Activated T-helper 17 cell treated with anti-CD3 and anti-CD28 coated beads, Interleukin-2, amount 50 U/mL, for 72 hours (primary cell): ENCODE measurements around the gene CD84. TPM values are rescaled to one million over a fixed set of nuclear protein-coding genes. Genes with fewer than 3 reads are reported as not detected.
A peak's percentile ranks its signal among the peaks of the same experiment; 100 is the strongest.
"Not testable (repeated sequence)": the region's sequence is repeated elsewhere in the genome, so short reads cannot be mapped to it uniquely, and the experiment has no call there.

Experiments
- ATAC-seq: fragments of 150-1000 bp; cut with Tn5 transposase; replicated peaks from 2 replicates; pipeline ENCODE4 v1.10.0; 2021; ENCODE audit warnings: mild to moderate bottlenecking, moderate library complexity
- H3K27ac Mint-ChIP-seq: one replicate; pipeline ENCODE4 v1.8.0; 2022; ENCODE audit warnings: mixed read lengths
- H3K27me3 Mint-ChIP-seq: one replicate; pipeline ENCODE4 v1.8.0; 2022; ENCODE audit warnings: mixed read lengths
- H3K36me3 Mint-ChIP-seq: one replicate; pipeline ENCODE4 v1.8.0; 2022; ENCODE audit warnings: low read depth, mild to moderate bottlenecking, mixed read lengths
- H3K4me1 Mint-ChIP-seq: one replicate; pipeline ENCODE4 v1.8.0; 2022; ENCODE audit warnings: mixed read lengths
- H3K4me3 Mint-ChIP-seq: one replicate; pipeline ENCODE4 v1.8.0; 2022; ENCODE audit warnings: mild to moderate bottlenecking, mixed read lengths
- H3K9me3 Mint-ChIP-seq: one replicate; pipeline ENCODE4 v1.8.0; 2022; ENCODE audit warnings: mixed read lengths
- total RNA-seq, 2 donors: library from RNA; stranded (reverse); gene quantifications; one replicate each; pipeline ENCODE4 v1.2.3, GENCODE V29; 2022

CD84 gene, protein sequence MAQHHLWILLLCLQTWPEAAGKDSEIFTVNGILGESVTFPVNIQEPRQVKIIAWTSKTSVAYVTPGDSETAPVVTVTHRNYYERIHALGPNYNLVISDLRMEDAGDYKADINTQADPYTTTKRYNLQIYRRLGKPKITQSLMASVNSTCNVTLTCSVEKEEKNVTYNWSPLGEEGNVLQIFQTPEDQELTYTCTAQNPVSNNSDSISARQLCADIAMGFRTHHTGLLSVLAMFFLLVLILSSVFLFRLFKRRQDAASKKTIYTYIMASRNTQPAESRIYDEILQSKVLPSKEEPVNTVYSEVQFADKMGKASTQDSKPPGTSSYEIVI
- 10 to 100 TPM; 15.7 to 37.3 TPM for total RNA-seq

DNA sequence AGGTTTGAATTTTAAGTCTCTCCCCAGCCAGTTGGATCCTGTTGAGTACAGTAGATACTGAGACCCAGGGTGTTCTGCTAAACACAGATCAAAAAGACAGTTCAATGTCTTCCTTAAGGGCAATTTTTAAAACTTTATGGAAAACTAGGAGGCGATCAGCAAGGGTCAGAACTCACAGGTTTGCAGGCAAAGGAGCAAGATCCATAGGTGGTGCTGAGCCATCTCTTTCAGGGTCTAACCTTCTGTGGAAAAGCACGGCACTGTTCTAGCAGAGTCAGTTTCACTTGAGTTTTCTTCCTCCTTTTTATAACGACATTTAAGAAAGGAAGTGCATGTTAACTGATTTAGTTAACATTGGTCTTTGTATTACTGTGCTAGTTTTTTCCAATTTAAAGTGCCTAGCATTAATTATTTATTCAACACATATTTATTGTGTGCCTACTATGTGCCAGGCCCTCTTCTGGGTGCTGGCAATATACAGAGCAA is at the start of gene CD84:
TSS of gene CD84 (minus strand) at position 281 of the 486 bp plus-strand sequence. CDS start at position 222, 59 bp downstream.
- H3K27me3 Mint-ChIP-seq = no peaks in the 10 kb centered on the region
- H3K27ac Mint-ChIP-seq = peak within 1 kb of the TSS; percentile 89
- H3K4me1 Mint-ChIP-seq = peaks cover 68% of the 10 kb centered on the region
- H3K4me3 Mint-ChIP-seq = peak within 1 kb of the TSS; percentile 73
- no peaks in the 10 kb centered on the region for H3K9me3 Mint-ChIP-seq
- peaks cover 13% of the 10 kb centered on the region for H3K36me3 Mint-ChIP-seq
- ATAC-seq = no peak

DNA sequence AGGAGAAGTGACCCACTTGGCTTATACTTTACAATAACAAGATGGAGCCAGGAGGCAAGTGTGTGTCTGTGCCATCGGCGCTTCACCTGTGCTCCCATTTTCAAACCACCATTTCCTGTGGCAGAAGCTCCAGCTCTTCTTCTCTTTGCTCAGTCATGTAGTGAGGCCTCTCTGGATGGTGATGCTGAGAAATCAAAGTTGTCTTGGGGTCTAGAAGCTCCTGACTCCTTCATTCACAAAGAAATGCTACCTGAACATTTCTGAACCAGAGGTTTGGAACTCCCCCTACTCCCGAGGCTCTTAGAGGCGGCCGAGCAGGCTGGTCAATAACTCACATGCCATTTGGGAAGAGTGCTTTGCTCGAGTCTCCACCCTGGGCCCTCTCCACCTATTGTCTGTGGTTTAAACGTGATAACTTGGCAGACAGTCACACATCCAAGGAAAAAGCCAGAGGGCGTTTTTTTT is 49.5 kb upstream of the CD84 start:
- peak overlapping the region; percentile 98 for H3K27ac Mint-ChIP-seq
- H3K4me3 Mint-ChIP-seq = peak overlapping the region; percentile 79
- H3K9me3 Mint-ChIP-seq = no peaks in the 10 kb centered on the region
- no peaks in the 10 kb centered on the region for H3K27me3 Mint-ChIP-seq
- H3K4me1 Mint-ChIP-seq = peaks cover 65% of the 10 kb centered on the region
- ATAC-seq = no peak
- peaks cover 100% of the 10 kb centered on the region for H3K36me3 Mint-ChIP-seq

DNA sequence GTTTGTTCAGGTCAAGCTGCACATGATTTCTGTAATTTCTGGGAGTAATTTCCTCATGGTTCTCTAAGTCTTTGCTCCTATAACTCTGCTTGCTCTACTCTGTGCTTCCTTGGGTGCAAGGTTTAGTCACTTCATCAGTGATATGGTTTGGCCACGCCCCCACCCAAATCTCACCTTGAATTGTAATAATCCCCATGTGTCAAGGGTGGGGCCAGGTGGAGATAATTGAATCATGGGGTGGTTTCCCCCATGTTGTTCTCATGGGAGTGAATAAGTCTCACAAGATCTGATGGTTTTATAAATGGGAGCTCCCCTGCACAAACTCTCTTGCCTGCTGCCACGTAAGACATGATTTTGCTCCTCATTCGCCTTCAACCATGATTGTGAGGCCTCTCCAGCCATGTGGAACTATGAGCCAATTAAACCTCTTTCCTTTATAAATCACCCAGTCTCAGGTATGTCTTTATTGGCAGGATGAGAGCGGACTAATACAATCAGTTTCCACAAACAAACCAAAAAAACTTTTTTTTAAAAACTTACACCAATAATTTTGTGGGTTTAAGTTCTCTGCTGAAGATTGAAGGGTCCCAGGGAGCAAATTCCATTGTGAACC is 48.5 kb upstream of the CD84 start:
- Mint-ChIP-seq H3K27ac (peak overlapping the region; percentile 98), H3K4me3 (peak overlapping the region; percentile 79), H3K36me3 (peaks cover 100% of the 10 kb centered on the region), H3K4me1 (peaks cover 65% of the 10 kb centered on the region)
- peak; percentile 27 for ATAC-seq
- not testable (repeated sequence) for H3K27me3 Mint-ChIP-seq, H3K9me3 Mint-ChIP-seq

DNA sequence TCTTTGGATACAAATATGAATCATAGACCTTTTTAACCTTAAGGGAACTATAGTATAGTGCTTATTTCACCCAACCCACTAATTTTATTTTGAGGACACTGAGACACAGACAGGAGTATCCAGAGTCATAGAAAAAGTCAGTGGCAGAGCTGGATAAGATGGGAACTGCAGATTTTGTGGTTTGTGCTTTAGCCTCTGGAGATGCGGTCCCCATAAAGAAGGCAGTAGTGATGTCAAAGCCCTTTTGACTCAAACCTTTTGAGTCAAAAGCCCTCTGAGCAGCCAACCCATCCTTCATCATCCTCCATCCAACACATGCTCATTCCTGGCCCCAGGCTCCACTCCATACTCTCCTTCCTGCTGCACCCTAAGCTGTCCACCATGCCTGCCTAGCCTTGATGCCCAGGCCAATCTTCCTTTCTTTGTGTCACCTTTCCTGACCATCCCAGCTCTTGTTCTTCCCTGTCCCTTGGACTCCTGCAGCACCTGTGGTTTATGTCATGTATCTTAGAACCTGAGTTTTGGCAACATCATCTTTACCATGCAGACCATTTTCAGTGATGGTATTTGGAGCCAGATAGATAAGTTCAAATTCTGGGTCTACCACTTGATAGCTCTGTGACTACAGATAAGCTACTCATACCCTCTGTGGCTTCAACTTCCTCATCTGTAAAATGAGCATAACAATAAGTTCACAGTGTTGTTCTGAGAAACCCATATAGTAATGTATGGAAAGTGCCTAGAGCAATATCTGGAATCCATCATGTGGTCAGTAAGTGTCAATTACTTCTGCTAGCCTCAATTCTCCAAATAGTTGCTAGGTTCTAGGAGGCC is 47.4 kb upstream of the CD84 start:
- peak overlapping the region; percentile 79 for H3K4me3 Mint-ChIP-seq
- H3K27me3 Mint-ChIP-seq = no peaks in the 10 kb centered on the region
- H3K4me1 Mint-ChIP-seq = peaks cover 71% of the 10 kb centered on the region
- peak overlapping the region; percentile 98 for H3K27ac Mint-ChIP-seq
- H3K36me3 Mint-ChIP-seq = peaks cover 100% of the 10 kb centered on the region
- ATAC-seq = peak; percentile 54
- no peaks in the 10 kb centered on the region for H3K9me3 Mint-ChIP-seq

DNA sequence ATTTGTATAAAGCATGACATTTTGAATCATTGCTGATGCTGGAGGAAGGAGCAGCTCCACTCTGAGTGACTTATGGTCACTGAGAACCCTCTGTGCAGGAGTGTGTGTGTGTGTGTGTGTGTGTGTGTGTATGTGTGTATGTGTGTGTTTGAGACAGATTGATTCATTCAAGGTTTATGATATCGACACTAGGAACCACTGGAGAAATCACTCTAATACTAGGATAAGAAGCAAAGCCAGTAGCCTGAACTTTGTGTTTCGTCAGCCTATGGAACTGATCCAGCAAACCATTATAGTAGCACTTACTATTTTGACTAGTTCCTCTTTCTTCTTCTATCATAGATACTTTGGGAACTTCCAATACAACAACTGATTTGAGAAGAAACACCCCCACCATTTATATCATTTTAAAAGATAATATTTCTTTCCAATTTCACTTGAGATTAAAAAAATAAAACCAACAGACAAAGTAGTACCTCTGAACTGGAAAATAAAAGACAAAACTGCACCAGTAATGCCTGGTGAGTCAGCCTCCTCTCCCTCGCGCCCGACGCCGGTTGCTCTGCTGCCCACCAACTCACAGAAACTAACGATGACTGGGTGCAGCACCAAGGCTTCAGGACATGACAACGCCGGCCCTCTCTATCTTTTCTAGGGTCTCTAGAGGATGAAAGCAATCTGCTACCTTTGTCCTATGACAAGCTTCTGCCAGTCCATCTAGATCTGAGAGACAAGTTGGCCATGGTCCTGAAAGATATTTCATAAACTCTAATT is 46.6 kb upstream of the CD84 start:
- peak overlapping the region; percentile 79 for H3K4me3 Mint-ChIP-seq
- no peaks in the 10 kb centered on the region for H3K9me3 Mint-ChIP-seq
- peak overlapping the region; percentile 98 for H3K27ac Mint-ChIP-seq
- peaks cover 68% of the 10 kb centered on the region for H3K4me1 Mint-ChIP-seq
- H3K36me3 Mint-ChIP-seq = peaks cover 100% of the 10 kb centered on the region
- no peaks in the 10 kb centered on the region for H3K27me3 Mint-ChIP-seq
- peak; percentile 40 for ATAC-seq

DNA sequence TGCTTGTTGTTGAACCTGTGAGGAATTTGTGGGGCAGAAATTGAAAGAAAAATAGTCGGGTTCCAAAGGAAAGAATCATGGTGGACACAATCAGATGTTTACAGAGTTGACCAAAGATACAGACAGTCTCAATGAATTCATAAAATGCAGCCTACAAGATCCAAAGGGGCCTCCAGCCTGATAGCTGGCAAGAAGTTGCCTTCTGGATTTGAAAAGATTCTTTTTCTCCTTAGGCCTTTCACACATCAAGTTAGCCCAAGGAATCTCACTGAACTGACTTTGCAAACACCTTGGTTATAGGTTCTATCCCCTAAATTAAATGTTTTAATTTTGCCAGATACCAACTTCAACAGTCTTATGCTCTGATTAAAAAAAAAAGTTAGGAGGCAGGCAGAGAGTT is 46.0 kb upstream of the CD84 start:
- no peak for ATAC-seq
- peaks cover 62% of the 10 kb centered on the region for H3K4me1 Mint-ChIP-seq
- no peaks in the 10 kb centered on the region for H3K27me3 Mint-ChIP-seq
- peak overlapping the region; percentile 79 for H3K4me3 Mint-ChIP-seq
- H3K9me3 Mint-ChIP-seq = no peaks in the 10 kb centered on the region
- peak overlapping the region; percentile 98 for H3K27ac Mint-ChIP-seq
- peaks cover 100% of the 10 kb centered on the region for H3K36me3 Mint-ChIP-seq

DNA sequence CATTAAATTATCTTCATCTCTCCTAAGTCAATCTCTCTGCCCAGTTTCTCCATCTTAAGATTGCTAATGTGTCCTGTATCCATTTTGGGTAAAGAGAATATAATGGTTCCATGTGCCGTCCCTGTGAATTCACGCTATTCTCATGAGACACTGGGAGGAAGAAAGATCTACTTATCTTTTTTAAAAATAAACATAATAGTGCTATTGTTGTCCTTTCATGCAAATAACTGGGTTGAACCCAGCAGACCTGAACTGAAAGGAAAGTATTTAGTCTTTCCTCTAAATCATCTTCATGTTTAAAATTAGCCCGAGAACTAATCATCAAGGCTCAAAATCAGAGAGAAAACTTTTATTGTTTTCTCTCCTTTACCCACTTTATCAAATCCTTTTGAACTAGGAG is 45.2 kb upstream of the CD84 start:
- peak overlapping the region; percentile 98 for H3K27ac Mint-ChIP-seq
- no peaks in the 10 kb centered on the region for H3K27me3 Mint-ChIP-seq
- peak overlapping the region; percentile 79 for H3K4me3 Mint-ChIP-seq
- peaks cover 100% of the 10 kb centered on the region for H3K36me3 Mint-ChIP-seq
- peaks cover 67% of the 10 kb centered on the region for H3K4me1 Mint-ChIP-seq
- ATAC-seq = no peak
- H3K9me3 Mint-ChIP-seq = no peaks in the 10 kb centered on the region

DNA sequence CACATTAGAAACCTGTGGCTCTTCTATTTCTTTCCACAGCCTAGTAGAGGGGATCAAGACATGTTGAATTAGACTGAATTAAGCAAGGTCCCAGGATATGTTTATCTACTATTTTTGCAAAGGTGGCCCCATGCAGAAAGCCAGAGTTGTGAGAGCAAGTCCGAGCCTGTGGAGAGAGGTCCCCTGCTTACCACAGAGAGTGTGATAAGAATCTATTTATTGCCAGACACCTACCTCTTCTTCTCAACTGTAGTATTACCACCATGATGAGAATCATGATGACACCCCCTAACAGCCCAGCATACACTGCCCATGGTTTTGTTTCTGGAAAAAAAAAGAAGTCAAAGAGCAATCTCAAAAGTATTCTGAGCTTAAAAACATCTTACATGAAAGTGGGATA is 44.6 kb upstream of the CD84 start:
- H3K4me1 Mint-ChIP-seq = peaks cover 73% of the 10 kb centered on the region
- no peaks in the 10 kb centered on the region for H3K9me3 Mint-ChIP-seq
- H3K4me3 Mint-ChIP-seq = peak overlapping the region; percentile 79
- no peaks in the 10 kb centered on the region for H3K27me3 Mint-ChIP-seq
- peak; percentile 28 for ATAC-seq
- H3K27ac Mint-ChIP-seq = peak overlapping the region; percentile 98
- H3K36me3 Mint-ChIP-seq = peaks cover 100% of the 10 kb centered on the region

DNA sequence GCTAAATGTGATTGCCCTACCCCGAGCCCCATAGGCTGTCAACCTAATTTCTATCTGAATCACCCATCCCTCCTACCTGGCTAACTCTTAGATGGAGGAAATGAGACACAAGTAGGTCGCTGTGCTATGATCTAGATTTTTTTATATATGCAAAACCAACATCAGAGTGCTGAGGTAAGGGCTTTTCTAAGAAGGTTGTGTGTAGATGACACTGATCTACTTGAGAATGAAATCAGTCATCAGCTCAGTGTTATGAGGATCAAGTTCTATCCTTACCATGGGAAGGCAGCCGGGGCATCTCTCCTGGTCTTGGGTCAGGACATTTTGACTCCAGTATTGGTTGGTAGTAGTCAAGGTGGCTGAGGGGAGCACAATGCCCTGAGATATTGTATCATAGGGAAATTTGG is 43.9 kb upstream of the CD84 start:
- Mint-ChIP-seq H3K36me3 (peaks cover 100% of the 10 kb centered on the region), H3K27me3 (no peaks in the 10 kb centered on the region), H3K9me3 (no peaks in the 10 kb centered on the region)

DNA sequence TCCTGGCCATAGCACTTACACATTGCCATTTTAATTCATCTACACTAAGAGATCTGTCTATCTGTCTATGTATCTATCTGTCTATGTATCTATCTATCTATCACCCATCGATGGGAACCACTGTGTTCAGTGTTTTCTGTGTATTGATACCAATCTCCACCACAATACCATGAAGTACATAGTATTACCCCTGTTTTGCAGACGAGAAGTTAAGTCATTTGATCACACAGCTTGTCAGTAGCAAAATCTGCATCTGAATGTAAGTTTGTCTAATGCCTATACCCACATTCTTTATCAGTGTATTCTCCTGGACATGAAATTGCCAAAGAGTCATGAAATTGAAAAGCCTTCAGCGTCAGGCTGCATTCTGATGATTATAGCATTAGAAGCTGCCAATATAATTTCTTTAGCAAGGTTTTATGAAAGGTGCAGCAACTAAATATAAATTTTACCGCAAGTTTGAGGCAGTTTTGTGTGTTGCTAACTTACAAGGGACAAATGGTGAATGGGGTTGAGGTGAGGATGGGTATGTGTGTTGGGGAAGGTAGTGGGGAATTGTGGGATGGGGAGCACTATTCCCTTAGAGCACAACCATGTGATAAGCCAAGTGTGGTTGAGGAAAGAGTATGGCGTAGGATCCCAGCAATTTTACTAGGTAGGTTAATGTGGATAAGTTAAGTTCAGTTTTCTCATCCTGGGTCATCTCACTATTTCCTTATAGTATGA is 43.4 kb upstream of the CD84 start:
- no peaks in the 10 kb centered on the region for H3K9me3 Mint-ChIP-seq
- H3K4me1 Mint-ChIP-seq = peaks cover 75% of the 10 kb centered on the region
- H3K36me3 Mint-ChIP-seq = peaks cover 100% of the 10 kb centered on the region
- no peak for ATAC-seq
- peak overlapping the region; percentile 79 for H3K4me3 Mint-ChIP-seq
- peak overlapping the region; percentile 98 for H3K27ac Mint-ChIP-seq
- H3K27me3 Mint-ChIP-seq = no peaks in the 10 kb centered on the region

More for the DNA sequence above, 43.9 kb upstream of the CD84 start:
- H3K4me3 Mint-ChIP-seq = peak overlapping the region; percentile 79
- peak overlapping the region; percentile 98 for H3K27ac Mint-ChIP-seq
- peak; percentile 61 for ATAC-seq
- peaks cover 77% of the 10 kb centered on the region for H3K4me1 Mint-ChIP-seq

DNA sequence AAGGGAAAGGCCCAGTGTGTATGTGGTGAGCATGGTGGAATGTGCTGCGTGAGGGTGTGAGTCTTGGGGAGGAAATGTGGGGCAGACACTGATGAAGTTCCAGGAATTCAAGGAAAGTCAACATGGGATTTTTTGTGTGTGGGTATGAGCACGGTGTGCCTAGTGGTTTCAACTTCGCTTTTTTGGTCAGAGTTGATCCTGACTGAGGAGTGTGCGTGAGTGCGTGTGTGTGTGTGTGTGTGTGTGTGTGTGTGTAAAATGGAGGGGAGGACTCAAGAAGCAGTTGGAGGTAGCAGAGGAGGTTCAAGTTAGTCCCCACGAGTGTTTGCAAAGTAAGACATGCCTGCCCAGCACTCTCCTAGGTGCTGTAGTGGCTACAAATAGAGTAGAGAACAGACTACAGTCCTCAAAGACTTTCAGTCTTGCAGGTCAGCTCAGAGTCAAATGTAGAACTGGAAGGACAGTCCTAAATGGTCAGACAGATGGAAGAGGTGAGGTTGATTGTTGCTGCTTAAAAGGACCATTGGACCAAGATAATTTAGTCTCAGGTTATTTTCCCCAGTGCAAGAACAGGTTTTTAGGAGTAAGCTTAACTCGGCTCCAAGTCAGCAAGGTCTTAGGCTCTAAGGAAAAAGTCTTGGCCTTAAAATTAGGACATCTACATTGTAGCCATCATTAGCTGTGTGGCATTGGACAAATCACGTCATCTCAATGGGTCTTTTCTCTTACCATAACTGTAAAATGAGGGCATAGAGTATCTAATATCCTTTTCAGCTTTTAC is 42.5 kb upstream of the CD84 start:
- Mint-ChIP-seq H3K9me3 (no peaks in the 10 kb centered on the region), H3K4me1 (peaks cover 69% of the 10 kb centered on the region), H3K27ac (peak overlapping the region; percentile 98), H3K27me3 (no peaks in the 10 kb centered on the region), H3K36me3 (peaks cover 100% of the 10 kb centered on the region), H3K4me3 (peak overlapping the region; percentile 79)
- ATAC-seq = peak; percentile 2

DNA sequence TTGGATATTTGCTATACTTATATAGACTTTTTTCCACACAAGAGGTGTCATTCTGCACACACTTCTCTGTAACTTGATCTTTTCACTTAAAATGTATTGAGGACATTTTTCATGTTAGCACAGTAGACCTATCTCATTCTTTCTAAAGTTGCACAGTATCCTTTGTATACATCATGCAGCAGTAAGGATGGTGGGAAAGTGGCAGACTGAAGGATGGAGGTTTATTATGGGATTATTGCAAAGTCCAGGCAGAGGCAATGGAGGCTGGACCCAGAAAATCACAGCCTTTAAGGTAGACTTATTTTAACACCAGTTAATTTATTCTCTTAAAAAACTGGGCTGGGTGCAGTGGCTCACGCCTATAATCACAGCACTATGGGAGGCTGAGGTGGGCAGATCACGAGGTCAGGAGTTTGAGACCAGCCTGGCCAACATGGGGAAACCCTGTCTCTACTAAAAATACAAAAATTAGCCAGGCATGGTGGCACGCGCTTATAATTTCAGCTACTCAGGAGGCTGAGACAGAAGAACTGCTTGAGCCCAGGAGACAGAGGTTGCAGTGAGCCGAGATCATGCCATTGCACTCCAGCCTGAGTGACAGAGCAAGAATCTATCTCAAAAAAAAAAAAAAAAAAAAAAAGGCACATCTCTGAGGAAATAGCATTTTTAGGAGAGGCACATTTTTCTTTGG is 41.8 kb upstream of the CD84 start:
- H3K4me1 Mint-ChIP-seq = peaks cover 64% of the 10 kb centered on the region
- peaks cover 100% of the 10 kb centered on the region for H3K36me3 Mint-ChIP-seq
- H3K27ac Mint-ChIP-seq = peak overlapping the region; percentile 98
- no peak for ATAC-seq
- peak overlapping the region; percentile 79 for H3K4me3 Mint-ChIP-seq
- H3K27me3 Mint-ChIP-seq = no peaks in the 10 kb centered on the region
- no peaks in the 10 kb centered on the region for H3K9me3 Mint-ChIP-seq
